ENCODE results near the gene HDAC10.

DNA sequence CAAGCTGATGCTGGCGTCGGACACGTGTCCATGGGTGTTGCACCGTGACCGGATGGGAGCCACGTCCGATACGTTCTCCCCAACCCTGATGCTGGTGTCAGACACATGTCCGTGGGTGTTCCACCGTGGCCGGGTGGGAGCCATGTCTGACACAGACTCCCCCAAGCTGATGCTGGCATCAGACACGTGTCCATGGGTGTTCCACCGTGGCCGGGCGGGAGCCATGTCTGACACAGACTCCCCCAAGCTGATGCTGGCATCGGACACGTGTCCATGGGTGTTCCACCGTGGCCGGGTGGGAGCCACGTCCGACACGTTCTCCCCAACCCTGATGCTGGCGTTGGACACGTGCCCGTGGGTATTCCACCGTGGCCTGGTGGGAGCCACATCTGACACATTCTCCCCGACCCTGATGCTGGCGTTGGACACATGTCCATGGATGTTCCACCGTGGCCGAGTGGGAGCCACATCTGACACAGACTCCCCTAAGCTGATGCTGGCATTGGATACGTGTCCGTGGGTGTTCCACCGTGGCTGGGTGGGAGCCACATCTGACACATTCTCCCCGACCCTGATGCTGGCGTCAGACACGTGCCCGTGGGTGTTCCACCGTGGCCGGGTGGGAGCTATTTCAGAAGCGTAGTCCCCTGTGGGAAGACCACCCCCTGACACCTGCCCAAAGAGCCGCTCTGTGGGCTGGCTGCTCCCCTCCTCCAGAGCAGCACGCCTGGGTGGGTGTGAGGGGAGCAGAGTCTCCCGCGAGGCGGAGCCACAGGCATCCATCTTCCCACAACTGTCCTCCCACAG lies 30.3 kb downstream of the HDAC10 start:
- TF ChIP-seq, protein P1, sequence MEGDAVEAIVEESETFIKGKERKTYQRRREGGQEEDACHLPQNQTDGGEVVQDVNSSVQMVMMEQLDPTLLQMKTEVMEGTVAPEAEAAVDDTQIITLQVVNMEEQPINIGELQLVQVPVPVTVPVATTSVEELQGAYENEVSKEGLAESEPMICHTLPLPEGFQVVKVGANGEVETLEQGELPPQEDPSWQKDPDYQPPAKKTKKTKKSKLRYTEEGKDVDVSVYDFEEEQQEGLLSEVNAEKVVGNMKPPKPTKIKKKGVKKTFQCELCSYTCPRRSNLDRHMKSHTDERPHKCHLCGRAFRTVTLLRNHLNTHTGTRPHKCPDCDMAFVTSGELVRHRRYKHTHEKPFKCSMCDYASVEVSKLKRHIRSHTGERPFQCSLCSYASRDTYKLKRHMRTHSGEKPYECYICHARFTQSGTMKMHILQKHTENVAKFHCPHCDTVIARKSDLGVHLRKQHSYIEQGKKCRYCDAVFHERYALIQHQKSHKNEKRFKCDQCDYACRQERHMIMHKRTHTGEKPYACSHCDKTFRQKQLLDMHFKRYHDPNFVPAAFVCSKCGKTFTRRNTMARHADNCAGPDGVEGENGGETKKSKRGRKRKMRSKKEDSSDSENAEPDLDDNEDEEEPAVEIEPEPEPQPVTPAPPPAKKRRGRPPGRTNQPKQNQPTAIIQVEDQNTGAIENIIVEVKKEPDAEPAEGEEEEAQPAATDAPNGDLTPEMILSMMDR (IDR thresholded peaks at IDR 0.05), result no peak
- no peak for TF ChIP-seq POLR2A (IDR thresholded peaks at IDR 0.05)
